ENCODE data around the gene PGM1.

Gene PGM1

DNA sequence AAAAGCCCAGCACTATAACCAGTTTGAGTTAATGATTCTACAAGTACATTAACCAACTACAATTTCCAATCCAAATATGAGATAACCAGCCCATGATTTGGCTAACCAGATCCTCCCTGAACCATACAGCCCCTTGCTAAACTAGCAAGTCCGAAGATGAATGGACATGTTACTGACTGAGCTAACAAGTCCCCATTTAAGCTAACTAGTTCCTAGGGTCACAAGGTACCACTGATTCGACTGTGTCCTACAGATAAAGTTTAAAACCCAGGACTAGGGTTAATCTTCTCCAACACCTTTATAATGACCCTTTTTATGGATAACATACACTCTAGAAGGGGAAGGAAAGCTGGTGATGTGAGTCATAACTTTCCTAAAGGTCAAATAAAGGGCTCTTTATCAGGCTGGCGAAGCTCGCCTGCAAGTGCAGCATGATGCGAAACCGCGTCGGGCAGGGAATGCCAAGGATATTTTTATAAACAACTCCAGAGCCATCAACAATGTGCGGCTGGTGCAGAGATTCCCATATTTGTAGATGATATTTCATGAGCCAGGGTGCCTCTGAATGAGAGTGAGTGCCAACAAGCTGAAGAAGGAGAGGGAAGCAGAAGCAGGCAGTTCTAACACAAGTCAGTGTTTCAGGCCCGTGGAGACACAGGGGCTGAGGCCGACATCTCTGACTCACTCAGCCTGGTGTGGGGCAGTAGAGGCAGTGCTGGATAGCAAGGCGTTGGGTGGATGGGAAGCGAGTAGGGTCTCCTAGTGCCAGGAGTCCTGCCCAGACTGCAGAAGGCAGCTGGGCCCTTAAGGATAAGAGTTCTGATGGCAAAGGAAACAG, 105.0 kb downstream of the PGM1 start:
- DNase-seq (ENCODE audit: low read depth, low spot score), result no peak

GRCh38 chr1:63701187-63701586, 108.0 kb downstream of the PGM1 start:
- DNase-seq (ENCODE audit: low read depth, low spot score), result no peak

DNA sequence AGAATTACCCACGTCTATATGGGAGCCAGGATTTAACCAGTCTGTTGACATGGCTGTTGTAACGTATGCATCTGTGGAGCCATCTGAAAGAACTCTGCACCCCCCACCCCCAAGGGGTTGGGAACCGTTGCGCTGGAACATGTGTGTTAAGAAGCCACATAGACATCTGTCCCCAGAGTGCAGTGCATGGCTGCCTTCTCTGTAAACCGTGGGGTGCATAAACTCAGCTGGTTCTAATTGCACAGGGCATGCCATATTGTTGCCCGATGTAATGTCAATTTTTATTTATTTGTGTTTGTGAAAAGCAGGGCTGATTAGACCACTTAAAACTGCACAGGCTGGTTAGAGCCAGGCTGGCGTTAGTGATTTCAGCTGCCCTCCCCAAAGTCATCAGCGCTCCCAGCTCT, 110.5 kb downstream of the PGM1 start:
- no peak for DNase-seq (ENCODE audit: low read depth, low spot score)

DNA sequence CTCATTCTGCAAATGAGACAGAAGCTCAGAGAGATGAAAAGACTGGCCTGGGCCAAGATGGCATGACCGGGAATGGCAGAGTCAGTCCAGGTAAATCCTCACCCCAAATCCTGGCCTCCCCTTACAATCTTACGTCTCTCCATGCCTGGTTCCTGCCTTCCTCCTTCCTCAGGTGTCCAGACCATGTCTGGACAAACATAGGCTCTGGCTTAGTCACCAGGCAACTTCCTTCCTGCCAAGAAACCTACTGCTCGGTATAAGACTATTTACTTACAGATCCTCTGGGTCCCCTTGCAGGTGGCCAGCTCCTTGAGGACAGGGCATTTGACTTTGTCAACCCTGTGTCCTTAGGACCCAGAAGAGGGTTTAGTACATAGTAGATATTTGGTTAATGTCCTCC, 111.2 kb downstream of the PGM1 start:
- DNase-seq (ENCODE audit: low read depth, low spot score), result no peak

GRCh38 chr1:63705078-63705477, 111.9 kb downstream of the PGM1 start:
- DNase-seq (ENCODE audit: low read depth, low spot score), result no peak

GRCh38 chr1:63709267-63709828, 116.1 kb downstream of the PGM1 start:
- DNase-seq (ENCODE audit: low read depth, low spot score), result no peak
